H1 (cell line): ENCODE results near the gene F10. TPM values are rescaled to one million over a fixed set of nuclear protein-coding genes. Genes with fewer than 3 reads are reported as not detected.

ENCODE experiments used
- CTCF ChIA-PET: fragments of 300-600 bp; sonication (Branson Sonifier 250); formaldehyde crosslinking; loops from one replicate; lab custom pipeline; 2021; ENCODE audit not compliant: partially characterized antibody; lab: Charles Lee
- POLR2A ChIA-PET: fragments of 300-600 bp; sonication (Branson Sonifier 250); formaldehyde crosslinking; loops from one replicate; lab custom pipeline; 2021; ENCODE audit warnings: inconsistent platforms; ENCODE audit not compliant: partially characterized antibody; lab: Charles Lee
- DNase-seq, 2 experiments: peaks; one replicate each; pipeline versions ENCODE4 v3.0.0 to v3.0.0-alpha.2; 2010 to 2022; ENCODE audit warnings: low spot score in 2 of 2, low read depth in 1 of 2, mixed read lengths in 1 of 2
- FAIRE-seq: peaks from 2 replicates; lab custom pipeline; 2011; peaks lifted over from hg19 to GRCh38; lab: Jason Lieb, UNC
- H2AFZ ChIP-seq: 2 replicates; pipeline ENCODE4 v1.8.1; 2012; ENCODE audit warnings: low read length, inconsistent platforms
- H2AK5ac ChIP-seq: 2 replicates; pipeline ENCODE4 v1.6.1; 2013; ENCODE audit warnings: low read depth, low read length
- H2BK120ac ChIP-seq: replicated peaks from 2 replicates; pipeline ENCODE3; 2013; ENCODE audit warnings: low read depth, low read length, inconsistent platforms
- H2BK12ac ChIP-seq: 2 replicates; pipeline ENCODE4 v1.6.1; 2013; ENCODE audit warnings: low read depth, low read length
- H2BK15ac ChIP-seq: 2 replicates; pipeline ENCODE4 v1.6.1; 2013; ENCODE audit warnings: low read length
- H2BK20ac ChIP-seq: 2 replicates; pipeline ENCODE4 v1.6.1; 2013; ENCODE audit warnings: low read length
- H2BK5ac ChIP-seq: 2 replicates; pipeline ENCODE4 v1.6.1; 2013; ENCODE audit warnings: low read depth, low read length
- H3K14ac ChIP-seq: 2 replicates; pipeline ENCODE4 v1.6.1; 2013; ENCODE audit warnings: inconsistent platforms; ENCODE audit not compliant: insufficient read length
- H3K18ac ChIP-seq: 2 replicates; pipeline ENCODE4 v1.6.1; 2013; ENCODE audit warnings: low read length; ENCODE audit errors: extremely low read depth
- H3K23ac ChIP-seq: 2 replicates; pipeline ENCODE4 v1.6.1; 2013; ENCODE audit warnings: inconsistent platforms; ENCODE audit not compliant: insufficient read length
- H3K23me2 ChIP-seq: 2 replicates; pipeline ENCODE4 v1.6.1; 2013; ENCODE audit warnings: low read depth, low read length
- H3K27ac ChIP-seq: 2 replicates; pipeline ENCODE4 v1.6.1; 2011; ENCODE audit warnings: low read depth, low read length, inconsistent platforms
- H3K27me3 ChIP-seq, 4 experiments: replicated peaks in 1 of 4; 1 replicate in 1 of 4; 2 replicates in 3 of 4; pipeline versions ENCODE4 v1.6.1 to v1.8.1; 2011 to 2013; ENCODE audit warnings: low read length in 3 of 4, mild to moderate bottlenecking in 3 of 4, inconsistent platforms in 2 of 4, mixed read lengths in 2 of 4, moderate library complexity in 1 of 4; ENCODE audit not compliant: control insufficient read depth in 3 of 4, insufficient read depth in 3 of 4; ENCODE audit errors: extremely low read depth in 1 of 4
- H3K36me3 ChIP-seq, 4 experiments: 2 replicates each; pipeline versions ENCODE4 v1.6.1 to v1.8.1; 2011 to 2013; ENCODE audit warnings: mild to moderate bottlenecking in 4 of 4, low read length in 3 of 4, moderate library complexity in 2 of 4, control low read depth in 1 of 4, inconsistent platforms in 1 of 4; ENCODE audit not compliant: insufficient read depth in 4 of 4, control insufficient read depth in 2 of 4
- H3K4ac ChIP-seq: replicated peaks from 2 replicates; pipeline ENCODE3; 2013; ENCODE audit warnings: low read length, low read depth, mixed read lengths, inconsistent platforms; ENCODE audit not compliant: insufficient read length
- H3K4me1 ChIP-seq, 4 experiments: replicated peaks in 1 of 4; 1 replicate in 1 of 4; 2 replicates in 3 of 4; pipeline versions ENCODE4 v1.6.1 to v1.8.1; 2011 to 2013; ENCODE audit warnings: low read length in 3 of 4, inconsistent platforms in 2 of 4, mixed read lengths in 1 of 4; ENCODE audit not compliant: insufficient read depth in 4 of 4, control insufficient read depth in 3 of 4
- H3K4me2 ChIP-seq, 2 experiments: 2 replicates each; pipeline versions ENCODE4 v1.6.1 to v1.8.1; 2011 to 2013; ENCODE audit warnings: low read depth in 2 of 2, low read length in 2 of 2, control low read depth in 1 of 2, inconsistent platforms in 1 of 2, mild to moderate bottlenecking in 1 of 2; ENCODE audit not compliant: insufficient read depth in 1 of 2
- H3K4me3 ChIP-seq, 4 experiments: fragments of 200-600, 300-600 bp in 1 of 4; sonication (generic), shearing (Covaris generic), sonication (Bioruptor Twin) in 1 of 4; 2 replicates each; pipeline versions ENCODE4 v1.5.1 to v1.8.1; 2011 to 2016; ENCODE audit warnings: low read length in 4 of 4, low read depth in 3 of 4, control low read depth in 2 of 4, inconsistent platforms in 2 of 4, mild to moderate bottlenecking in 2 of 4, mixed read lengths in 1 of 4, moderate library complexity in 1 of 4; ENCODE audit not compliant: insufficient read depth in 2 of 4; ENCODE audit errors: extremely low read depth in 1 of 4
- H3K56ac ChIP-seq: replicated peaks from 2 replicates; pipeline ENCODE3; 2013; ENCODE audit warnings: low read depth, mild to moderate bottlenecking, mixed read lengths, low read length, inconsistent platforms; ENCODE audit not compliant: insufficient read length
- H3K79me1 ChIP-seq: 2 replicates; pipeline ENCODE4 v1.6.1; 2013; ENCODE audit warnings: low read depth, low read length, control low read depth
- H3K79me2 ChIP-seq, 2 experiments: 2 replicates each; pipeline versions ENCODE4 v1.6.1 to v1.8.1; 2012 to 2013; ENCODE audit warnings: low read length in 2 of 2, mild to moderate bottlenecking in 2 of 2, inconsistent platforms in 1 of 2; ENCODE audit not compliant: insufficient read depth in 2 of 2, control insufficient read depth in 1 of 2
- H3K9ac ChIP-seq, 4 experiments: replicated peaks in 1 of 4; 1 replicate in 1 of 4; 2 replicates in 3 of 4; pipeline versions ENCODE4 v1.6.1 to v1.8.1; 2011 to 2013; ENCODE audit warnings: low read depth in 3 of 4, low read length in 3 of 4, control low read depth in 2 of 4, mild to moderate bottlenecking in 2 of 4, moderate library complexity in 2 of 4, inconsistent platforms in 1 of 4; ENCODE audit errors: extremely low read depth in 1 of 4
- H3K9me3 ChIP-seq, 2 experiments: 2 replicates each; pipeline versions ENCODE4 v1.6.1 to v1.8.1; 2012 to 2013; ENCODE audit warnings: mild to moderate bottlenecking in 2 of 2, moderate library complexity in 2 of 2, control low read depth in 1 of 2, inconsistent platforms in 1 of 2, low read depth in 1 of 2, low read length in 1 of 2, mixed read lengths in 1 of 2; ENCODE audit not compliant: insufficient read depth in 2 of 2
- H4K20me1 ChIP-seq, 2 experiments: replicated peaks in 1 of 2; 2 replicates each; pipeline versions ENCODE3 to v1.8.1; 2011 to 2013; ENCODE audit warnings: inconsistent platforms in 2 of 2, low read length in 2 of 2, mild to moderate bottlenecking in 1 of 2; ENCODE audit not compliant: insufficient read depth in 2 of 2, control insufficient read depth in 1 of 2
- H4K5ac ChIP-seq: 2 replicates; pipeline ENCODE4 v1.6.1; 2013; ENCODE audit warnings: low read length, low read depth, mixed read lengths, inconsistent platforms; ENCODE audit not compliant: insufficient read length
- H4K8ac ChIP-seq: 2 replicates; pipeline ENCODE4 v1.8.0; 2013; ENCODE audit warnings: mild to moderate bottlenecking, moderate library complexity, low read length, inconsistent platforms; ENCODE audit not compliant: insufficient read depth; ENCODE audit errors: extremely low read depth
- H4K91ac ChIP-seq: replicated peaks from 2 replicates; pipeline ENCODE3; 2013; ENCODE audit warnings: low read length, mixed read lengths, inconsistent platforms; ENCODE audit not compliant: insufficient read length
- ATF2 ChIP-seq: IDR thresholded peaks from 2 replicates; pipeline ENCODE4 v1.6.1; 2012; ENCODE audit warnings: low read length, inconsistent platforms
- BCL11A ChIP-seq, 2 experiments: IDR thresholded peaks; one replicate each; pipeline ENCODE4 v1.6.1; 2011; ENCODE audit warnings: low read depth in 2 of 2, low read length in 2 of 2, mild to moderate bottlenecking in 2 of 2
- FOSL1 ChIP-seq: IDR thresholded peaks from 2 replicates; pipeline ENCODE4 v1.6.1; 2011; ENCODE audit warnings: mild to moderate bottlenecking, low read depth, low read length, moderate library complexity; ENCODE audit not compliant: insufficient read depth
- JUN ChIP-seq: IDR thresholded peaks from 2 replicates; pipeline ENCODE4 v1.6.1; 2011; ENCODE audit warnings: low read depth, mild to moderate bottlenecking, improper control_type of control experiment, low read length
- KDM1A ChIP-seq: fragments of 200-600, 300-600 bp; sonication (generic); IDR thresholded peaks from 2 replicates; pipeline ENCODE4 v1.7.1; 2016; ENCODE audit warnings: mild to moderate bottlenecking, low read length, borderline replicate concordance
- NANOG ChIP-seq: IDR thresholded peaks from 2 replicates; pipeline ENCODE4 v1.6.1; 2011; ENCODE audit warnings: low read length, low read depth, mild to moderate bottlenecking, inconsistent platforms; ENCODE audit not compliant: insufficient read depth, poor library complexity, severe bottlenecking
- TAF7 ChIP-seq: optimal IDR thresholded peaks from 2 replicates; pipeline ENCODE3; 2011; ENCODE audit warnings: low read depth, mild to moderate bottlenecking, inconsistent platforms, low read length, moderate library complexity, borderline replicate concordance
- TCF12 ChIP-seq: IDR thresholded peaks from 2 replicates; pipeline ENCODE4 v1.6.1; 2011; ENCODE audit warnings: low read depth, mild to moderate bottlenecking, low read length
- YY1 ChIP-seq: IDR thresholded peaks from 2 replicates; pipeline ENCODE4 v1.6.1; 2011; ENCODE audit warnings: low read depth, mild to moderate bottlenecking, low read length
- ZNF274 ChIP-seq: IDR thresholded peaks from 2 replicates; pipeline ENCODE4 v1.7.0; 2012; ENCODE audit warnings: low read length, borderline replicate concordance; ENCODE audit errors: extremely low read depth
- WGBS, 2 experiments: shearing (Covaris generic) in 1 of 2; methylation state at CpG; one replicate each; pipeline versions ENCODE4 v1.1.6 to v1.1.7; 2013 to 2015; ENCODE audit warnings: low lambda C conversion rate in 2 of 2, mixed read lengths in 2 of 2, inconsistent platforms in 1 of 2, low coverage in 1 of 2, missing lambda C conversion rate in 1 of 2; ENCODE audit not compliant: insufficient replicate concordance in 2 of 2, insufficient coverage in 1 of 2, insufficient read length in 1 of 2; ENCODE audit errors: extremely low coverage in 1 of 2, missing lambda C conversion rate in 1 of 2; 5-methylcytosine and 5-hydroxymethylcytosine counted together
- polyA plus RNA-seq, 7 experiments: library from polyadenylated mRNA; depleted of rRNA in 3 of 7; stranded (reverse) in 5 of 7; unstranded in 2 of 7; fragments of >200 nt in 5 of 7; fragments of 200-250 nt in 2 of 7; gene quantifications; 1 replicate in 5 of 7; 2 replicates in 1 of 7; 4 replicates in 1 of 7; pipeline versions ENCODE4 v1.2.1 to v1.2.3, GENCODE V29; 2011 to 2013; ENCODE audit warnings: missing spikeins in 2 of 7, mixed read lengths in 2 of 7
- total RNA-seq: library from RNA; stranded (reverse); fragmentation: NEBNext Ultra II Directional; extraction: Animal tissue kit (Norgen Biotek cat#: 25700); gene quantifications from 2 replicates; pipeline ENCODE4 v1.2.1, GENCODE V29; 2021

F10 gene
- total and polyA plus RNA-seq, 2 of the 8 experiments (the other 6 are each of a cell fraction or from before 2014, with no cell fraction given): 2.0 to 4.2 TPM

GRCh38 chr13:113087923-113088690 lies 34.5 kb upstream of the F10 start:
- Histone ChIP-seq H4K8ac (no peak overlapping the region), H2BK20ac (no peak overlapping the region), H3K27ac (no peak overlapping the region), H3K23ac (no peak overlapping the region), H3K9me3 (no peaks in the 10 kb centered on the region), H3K4me3 (no peak overlapping the region), H3K36me3 (peaks cover 3 to 8% (median 4%) of the 10 kb centered on the region in 4 experiments; a peak in 4 of 8 replicates), H3K18ac (no peak overlapping the region), H3K9ac (no peak overlapping the region), H2BK120ac (no peak overlapping the region), H2AK5ac (no peak overlapping the region), H3K4me2 (no peak overlapping the region), H2BK15ac (no peak overlapping the region), H3K27me3 (no peaks in the 10 kb centered on the region), H4K5ac (no peak overlapping the region), H3K23me2 (peaks cover 2% of the 10 kb centered on the region; the same call in 1 of the 2 replicates), H2BK12ac (no peak overlapping the region), H3K4me1 (peaks cover 0 to 6% (median 4%) of the 10 kb centered on the region in 4 experiments; a peak in 2 of 7 replicates), H3K79me1 (no peaks in the 10 kb centered on the region), H3K79me2 (no peaks in the 10 kb centered on the region), H3K14ac (no peak overlapping the region), H2BK5ac (no peak overlapping the region), H2AFZ (no peak overlapping the region), H3K56ac (no peak overlapping the region), H3K4ac (no peak overlapping the region), H4K20me1 (no peaks in the 10 kb centered on the region), H4K91ac (no peak overlapping the region)
- WGBS, 2 experiments: 93% methylated on average over 40 of the region's 40 CpGs; no CpG with 5 or more reads in 1 of the 2 experiments
- FAIRE-seq: no peak
- ChIA-PET POLR2A (no interaction called here), CTCF (interaction anchor here (0.6 to 4.3 kb wide), 12 partner anchors 9 to 656 kb away, joined by 3 to 30 read pairs (median 7); partner anchors contain the start of gene F10)
- no peak for DNase-seq
- TF ChIP-seq ATF2: no peak
- TF ChIP-seq FOSL1: no peak
- TF ChIP-seq BCL11A (IDR thresholded peaks at IDR 0.05; ENCODE audit: low read depth in 2 of 2, low read length in 2 of 2): no peak
- TF ChIP-seq NANOG: no peak
- no peak for TF ChIP-seq ZNF274
- no peak for TF ChIP-seq YY1
- TF ChIP-seq TCF12: no peak
- no peak for TF ChIP-seq JUN
- TF ChIP-seq KDM1A: no peak
- TF ChIP-seq TAF7: no peak
